NCI-H446 treated with DMSO at 0.1 percent for 48 hours (cell line): ENCODE results near the gene KLHL29.

Experiments used
- DNase-seq: peaks from one replicate; lab custom pipeline; 2025; lab: John Stamatoyannopoulos, UW

KLHL29 gene

DNA sequence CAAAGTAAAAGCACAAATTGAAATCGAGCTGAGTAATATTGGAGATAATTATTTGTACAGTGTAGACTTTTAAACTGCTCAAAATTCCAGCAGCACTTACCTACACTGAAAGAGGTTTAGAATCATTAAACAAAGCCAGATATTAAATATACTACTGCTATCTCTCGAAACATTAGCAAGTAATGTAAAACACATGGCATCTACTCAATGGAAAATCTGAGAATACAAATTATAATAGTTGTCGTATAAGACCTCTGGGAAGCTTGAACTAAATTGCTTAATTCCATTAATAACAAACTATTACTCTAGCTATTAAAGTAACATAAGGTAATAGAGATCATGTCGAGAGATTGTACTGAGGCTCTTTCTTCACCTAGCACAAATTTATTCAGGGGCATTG is 108.9 kb downstream of the KLHL29 start:
- no peak for DNase-seq

DNA sequence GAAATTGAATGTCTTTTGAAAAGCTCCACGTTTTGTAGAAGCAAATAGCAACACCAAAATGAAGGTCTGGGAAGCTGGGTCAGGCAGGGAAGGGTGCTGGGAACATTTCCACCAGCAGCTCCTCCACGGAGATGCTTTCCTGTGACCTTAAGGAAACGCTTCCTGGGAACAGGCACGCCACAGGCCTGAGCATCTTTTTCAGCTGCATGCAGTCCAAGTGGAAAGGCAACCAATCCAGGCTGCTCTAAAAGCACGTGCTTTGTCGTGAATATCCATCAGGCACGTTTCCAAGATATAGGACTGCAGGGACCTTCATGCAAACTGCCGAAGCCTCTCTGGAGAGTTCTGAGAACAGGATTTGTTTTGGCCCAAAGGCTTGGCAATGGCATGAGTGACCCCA is 109.3 kb downstream of the KLHL29 start:
- no peak for DNase-seq

DNA sequence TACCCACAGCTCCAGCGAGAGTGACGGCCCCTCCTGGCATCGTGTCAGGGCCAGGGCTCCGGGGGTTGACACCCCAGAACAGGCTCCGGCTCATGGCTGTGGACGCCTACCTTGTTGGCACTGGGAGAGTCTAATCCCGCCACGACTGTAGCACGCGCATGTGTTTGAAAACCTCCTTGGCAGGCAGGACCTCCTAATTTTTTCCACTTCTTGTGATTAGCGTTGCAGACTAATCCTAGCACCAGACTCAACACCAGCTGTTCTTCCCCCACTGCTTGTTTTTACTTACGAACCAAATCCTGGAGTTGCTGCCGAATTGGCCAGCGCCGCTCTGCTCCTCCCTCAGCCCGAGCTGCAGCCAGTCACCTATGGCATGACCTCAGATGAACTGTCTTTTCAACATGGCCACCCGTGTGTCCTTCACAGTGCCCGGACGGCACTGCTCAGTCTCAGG is 110.7 kb downstream of the KLHL29 start:
- DNase-seq: peak; percentile 85

GRCh38 chr2:23496456-23496855 is 111.5 kb downstream of the KLHL29 start:
- no peak for DNase-seq

DNA sequence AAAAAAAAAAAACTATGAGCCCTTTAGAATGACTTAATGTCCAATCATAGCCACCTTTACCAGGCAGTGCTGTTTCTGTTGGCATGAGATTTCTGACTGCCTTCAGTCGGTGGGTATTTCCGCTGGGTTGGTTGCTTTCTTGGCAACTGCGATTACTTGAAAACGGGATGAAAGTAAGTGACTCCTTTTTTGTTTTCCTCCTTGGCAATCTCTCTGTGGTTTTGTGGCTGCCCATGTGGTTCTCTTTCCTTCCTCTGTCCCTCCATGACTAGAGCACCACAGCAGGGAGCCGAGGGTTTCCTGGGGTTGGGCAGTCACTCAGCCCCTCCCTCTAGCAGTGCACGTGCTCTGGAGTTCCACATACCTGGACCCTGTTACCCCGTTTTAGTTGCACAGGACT is 112.1 kb downstream of the KLHL29 start:
- peak; percentile 52 for DNase-seq

GRCh38 chr2:23497536-23497935 is 112.6 kb downstream of the KLHL29 start:
- DNase-seq: no peak

- no peak for DNase-seq
Observed at GRCh38 chr2:23498943-23499342, 114.0 kb downstream of the KLHL29 start.

GRCh38 chr2:23499439-23499838 is 114.5 kb downstream of the KLHL29 start:
- no peak for DNase-seq

GRCh38 chr2:23500836-23501235 is 115.9 kb downstream of the KLHL29 start:
- no peak for DNase-seq

- no peak for DNase-seq
Observed at GRCh38 chr2:23502096-23502495, 117.1 kb downstream of the KLHL29 start.

DNA sequence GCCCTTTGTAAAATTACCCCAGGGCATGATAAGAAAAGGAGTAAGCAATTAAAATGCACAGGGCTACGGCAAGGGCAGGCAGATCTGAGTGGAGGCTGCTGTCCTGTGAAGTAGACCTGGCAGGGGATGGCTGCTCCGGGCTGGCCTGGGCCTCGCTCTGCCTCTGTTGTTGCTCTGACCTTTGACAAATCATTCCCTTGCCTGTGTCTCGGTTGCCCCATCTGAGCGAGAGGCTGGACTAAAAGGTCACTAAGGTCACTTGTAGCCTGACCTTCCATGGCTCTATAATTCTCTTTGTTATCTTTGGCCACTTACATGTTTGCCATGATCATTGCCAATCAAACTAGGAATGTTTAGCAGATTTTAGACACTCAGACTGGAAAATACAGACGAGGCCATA is 118.1 kb downstream of the KLHL29 start:
- no peak for DNase-seq

GRCh38 chr2:23503682-23504081 is 118.7 kb downstream of the KLHL29 start:
- no peak for DNase-seq

DNA sequence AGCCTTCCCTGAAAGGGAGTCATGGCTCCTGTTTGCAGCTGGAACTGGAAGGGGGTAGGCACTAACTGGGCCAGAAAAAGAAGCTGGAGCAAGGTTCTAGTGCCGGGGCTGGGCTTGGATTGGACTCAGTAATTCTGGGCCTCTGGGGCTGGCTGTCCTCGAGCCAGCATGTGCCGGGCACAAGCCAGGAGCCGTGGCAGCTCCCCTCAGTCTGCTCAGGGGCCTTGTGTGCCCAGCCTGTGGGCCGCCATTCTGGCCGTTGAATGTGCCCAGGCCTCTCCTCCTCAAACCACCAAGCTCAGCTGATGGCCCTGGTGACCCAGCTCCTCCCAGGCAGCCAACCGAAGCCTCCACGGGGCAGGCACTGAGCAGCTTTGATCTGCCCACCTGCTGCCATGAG is 119.6 kb downstream of the KLHL29 start:
- DNase-seq: no peak

DNA sequence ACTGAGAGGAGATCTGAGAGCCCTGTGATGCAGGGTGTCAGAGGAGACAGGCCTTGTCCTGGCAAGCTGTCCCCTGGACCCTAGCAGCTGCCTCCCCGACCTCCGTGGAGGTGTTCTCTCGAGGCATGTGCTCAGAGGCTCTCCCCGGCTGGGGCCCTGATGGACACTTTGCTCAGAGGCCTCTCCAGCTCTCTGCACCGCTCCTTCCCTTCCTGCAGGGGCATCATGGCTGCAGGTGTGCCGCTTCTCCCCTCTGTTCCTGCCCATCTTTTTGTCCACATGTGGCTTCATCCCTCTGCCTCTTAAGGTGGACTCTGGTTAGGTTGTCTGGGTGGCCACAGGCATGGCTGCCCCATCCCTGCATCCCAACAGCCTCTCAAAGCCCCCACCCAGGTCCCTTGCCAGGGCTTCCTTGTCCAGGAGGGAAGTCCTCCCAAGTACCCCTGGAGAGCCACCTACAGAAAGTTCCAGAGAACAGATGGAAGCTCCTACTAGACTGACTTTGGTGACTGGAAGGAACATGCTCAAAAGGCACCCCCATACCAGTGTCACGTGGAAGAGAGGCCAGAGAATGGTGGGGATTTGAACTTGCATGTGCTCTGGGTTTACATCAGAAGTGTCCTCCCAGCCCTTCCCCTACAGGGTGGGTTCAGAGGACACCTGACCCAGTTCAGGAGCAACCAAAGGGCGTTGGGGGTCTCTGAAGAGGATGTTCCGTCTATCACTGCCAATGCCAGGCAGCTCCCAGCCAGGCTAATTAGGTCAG is 120.4 kb downstream of the KLHL29 start:
- no peak for DNase-seq

GRCh38 chr2:23505984-23506380 is 121.0 kb downstream of the KLHL29 start:
- DNase-seq: no peak

- DNase-seq: no peak
Observed at GRCh38 chr2:23506531-23507266, 121.7 kb downstream of the KLHL29 start.

- DNase-seq: no peak
Observed at GRCh38 chr2:23507267-23508065, 122.5 kb downstream of the KLHL29 start.

DNA sequence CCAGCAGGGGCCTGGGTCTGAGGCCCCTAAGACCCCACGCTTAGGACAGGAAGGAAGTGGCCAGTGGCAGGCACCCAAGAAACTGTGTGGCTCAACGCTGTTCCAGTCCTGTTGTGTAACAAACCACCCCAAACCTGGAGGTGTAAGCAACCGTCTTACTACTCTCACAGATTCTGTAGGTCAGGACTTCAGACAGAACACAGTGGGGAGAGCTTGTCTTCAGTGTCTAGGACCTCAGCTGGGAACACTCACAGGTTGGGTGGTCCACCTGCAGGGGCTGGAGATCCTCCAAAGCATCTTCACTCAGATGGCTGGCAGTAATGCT is 123.0 kb downstream of the KLHL29 start:
- no peak for DNase-seq

GRCh38 chr2:23509103-23509502 is 124.1 kb downstream of the KLHL29 start:
- no peak for DNase-seq

GRCh38 chr2:23509596-23510292 is 124.8 kb downstream of the KLHL29 start:
- DNase-seq: no peak

GRCh38 chr2:23510471-23510870 is 125.5 kb downstream of the KLHL29 start:
- DNase-seq: no peak

DNA sequence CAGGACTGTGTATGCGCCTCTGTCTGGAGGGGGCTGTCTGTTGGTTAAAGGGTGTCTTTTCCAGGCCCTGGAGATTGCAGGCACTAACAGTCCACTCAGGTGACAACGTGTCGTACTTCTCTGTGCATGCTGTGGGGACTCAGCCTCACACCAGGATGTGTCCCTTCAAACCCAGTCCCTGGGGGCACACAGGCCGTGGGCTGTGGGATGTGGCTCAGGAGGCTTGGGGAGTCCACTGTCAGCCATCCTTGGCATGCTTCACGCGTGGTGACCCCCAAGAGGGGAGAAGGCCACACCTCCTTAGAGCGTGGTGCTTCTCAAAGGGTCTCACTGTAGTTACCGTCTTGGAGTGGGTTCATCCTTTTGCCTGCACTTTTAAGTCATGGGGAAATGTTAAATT is 127.8 kb downstream of the KLHL29 start:
- DNase-seq: no peak
